NCI-H345 treated with DMSO at 0.1 percent for 48 hours (cell line): ENCODE data around the gene TMEM63A.
A peak's percentile ranks its signal among the peaks of the same experiment; 100 is the strongest.

Experiments
- DNase-seq: peaks from one replicate; lab custom pipeline; 2025; ENCODE audit not compliant: unreplicated experiment; lab: John Stamatoyannopoulos, UW

Gene TMEM63A

GRCh38 chr1:225886159-225887029 lies 4.2 kb upstream of the TMEM63A start:
- DNase-seq = no peak

- no peak for DNase-seq
Observed at GRCh38 chr1:225885336-225885735, 3.2 kb upstream of the TMEM63A start.

GRCh38 chr1:225883616-225884265 lies 1.6 kb upstream of the TMEM63A start:
- no peak for DNase-seq

- DNase-seq = no peak
Observed at GRCh38 chr1:225882694-225883615, 775 bp upstream of the TMEM63A start.

DNA sequence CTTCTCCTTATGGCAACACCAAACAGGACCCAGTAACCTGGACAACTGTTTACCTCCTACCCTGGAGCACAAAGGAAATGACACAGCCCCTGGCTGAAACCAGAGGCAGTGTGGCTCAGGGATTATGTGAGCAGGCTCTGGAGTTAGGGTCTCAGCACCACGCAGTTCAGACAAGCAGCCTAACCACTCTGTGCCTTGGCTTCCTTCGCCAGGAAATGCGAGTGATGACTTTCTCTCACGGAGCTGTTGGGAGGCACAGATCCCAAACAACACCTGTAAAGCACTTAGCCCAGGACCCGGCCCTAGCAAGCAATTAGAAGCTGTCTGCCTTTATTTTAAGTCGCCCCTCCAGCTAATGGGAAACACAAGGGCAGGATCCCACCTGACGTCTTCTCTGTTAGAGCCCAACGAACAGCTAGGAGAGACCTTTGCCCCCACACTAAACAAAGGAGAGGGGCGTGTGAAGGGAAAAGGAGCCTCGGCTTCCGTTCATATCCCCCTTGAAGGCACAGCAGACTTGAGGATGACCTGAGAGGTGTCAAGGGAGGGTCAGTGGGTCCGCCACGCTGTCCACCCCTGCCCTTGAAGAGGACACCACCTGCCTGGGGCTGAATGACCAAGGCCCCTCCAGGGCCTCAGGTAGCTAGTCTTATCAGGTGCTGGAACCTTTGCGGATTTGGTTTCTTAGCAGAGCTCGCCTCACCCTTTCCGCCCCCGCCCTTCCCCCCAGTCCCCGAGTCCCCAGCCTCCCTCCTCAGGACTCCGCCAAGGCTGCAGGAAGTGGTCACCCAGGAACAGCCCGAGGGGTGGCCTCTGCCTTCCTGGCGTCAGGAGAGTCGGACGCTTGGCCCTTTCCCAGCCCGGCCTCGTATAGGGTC lies 860 bp downstream of the TMEM63A start:
- DNase-seq = no peak

GRCh38 chr1:225880636-225881035 lies 1.5 kb downstream of the TMEM63A start:
- DNase-seq = no peak

DNA sequence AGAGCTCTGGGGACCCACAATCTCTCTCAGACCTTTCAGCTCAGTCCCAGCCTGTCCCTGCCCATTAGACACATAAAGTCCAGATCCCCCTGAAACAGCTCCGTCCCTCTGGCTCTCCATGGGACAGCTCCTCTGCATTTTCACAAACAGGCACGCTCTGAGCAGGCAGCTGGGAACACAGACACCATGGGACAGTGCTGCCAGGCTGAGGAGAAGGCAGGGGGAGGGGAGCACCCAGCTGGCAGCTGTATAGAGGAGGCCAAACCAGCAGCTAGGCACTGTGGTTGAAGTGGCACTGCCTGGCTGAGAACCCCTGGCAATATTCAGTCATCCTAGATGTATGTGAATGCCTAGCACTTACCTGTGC lies 2.0 kb downstream of the TMEM63A start:
- peak; percentile 28 for DNase-seq

DNA sequence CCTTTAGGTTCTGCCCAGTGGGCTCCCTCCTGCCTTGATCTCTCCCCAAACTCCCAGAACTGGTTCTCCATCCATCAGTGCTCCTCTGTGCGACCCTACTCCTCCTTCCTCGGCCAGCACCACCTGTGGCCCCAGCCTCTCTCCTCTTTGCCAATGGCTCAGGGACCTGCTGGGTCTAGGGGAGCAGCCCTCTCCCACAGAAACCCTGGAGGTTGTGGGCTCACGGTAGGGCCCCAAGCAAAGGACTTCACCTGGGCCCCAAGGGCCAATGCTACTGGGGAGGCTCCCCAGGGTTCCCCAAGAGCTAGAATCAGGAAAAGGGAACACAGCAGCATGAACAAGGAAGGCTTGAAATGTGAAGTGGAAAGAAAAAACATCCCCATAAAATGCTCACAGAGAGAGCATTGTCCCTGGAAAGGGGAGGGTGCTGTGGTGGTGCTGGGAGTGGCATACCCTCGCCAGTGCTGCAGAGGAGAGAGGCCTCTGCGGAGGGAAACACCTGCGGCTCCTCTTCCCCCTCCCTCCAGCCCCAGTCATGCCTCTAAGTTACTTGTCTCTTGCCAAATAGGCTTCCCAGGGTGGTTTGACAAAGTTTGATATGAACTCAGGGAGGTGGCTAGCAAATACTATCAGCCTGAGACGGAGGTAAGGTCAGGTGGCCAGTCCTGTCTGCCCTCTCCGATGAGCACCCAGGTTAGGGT lies 2.5 kb downstream of the TMEM63A start:
- no peak for DNase-seq

DNA sequence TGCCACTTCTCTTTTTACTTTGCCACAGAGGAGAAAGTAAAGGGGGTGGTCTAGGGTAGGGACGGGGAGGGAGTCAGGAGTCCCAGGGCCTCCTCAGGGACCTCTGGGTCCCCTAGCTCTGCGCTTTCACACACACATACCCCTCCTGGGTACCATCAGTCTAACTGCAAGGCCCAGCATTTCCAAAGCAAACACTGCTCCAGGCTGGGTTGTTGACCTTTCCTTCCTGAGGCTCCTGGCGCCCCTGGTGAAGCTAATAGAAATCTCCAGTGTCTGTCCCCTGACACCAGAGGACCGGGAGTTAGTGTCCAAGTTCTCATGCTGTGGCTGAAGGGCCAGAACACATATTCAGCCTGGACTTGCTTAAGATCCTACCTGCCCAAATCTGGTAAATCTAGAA lies 3.9 kb downstream of the TMEM63A start:
- no peak for DNase-seq

DNA sequence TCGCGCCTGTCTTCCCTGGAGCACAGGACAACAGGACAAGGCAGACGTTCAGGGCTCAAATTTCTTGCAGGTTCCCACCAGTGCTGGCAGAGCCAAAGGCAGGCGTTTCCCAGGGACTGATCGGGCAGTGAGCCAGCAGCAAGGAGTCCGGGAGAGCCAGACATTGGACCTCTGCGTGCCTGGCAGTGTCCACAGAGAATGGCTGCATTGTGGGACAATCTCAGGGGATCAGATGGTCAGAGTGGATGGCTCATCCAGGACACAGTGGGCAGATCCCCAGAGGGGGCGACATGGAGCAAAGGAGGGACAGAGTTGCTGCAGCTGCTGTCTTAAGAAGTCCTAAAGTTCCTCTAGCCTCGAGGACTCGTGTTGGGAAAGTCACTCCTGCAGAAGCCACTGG lies 4.6 kb downstream of the TMEM63A start:
- no peak for DNase-seq

DNA sequence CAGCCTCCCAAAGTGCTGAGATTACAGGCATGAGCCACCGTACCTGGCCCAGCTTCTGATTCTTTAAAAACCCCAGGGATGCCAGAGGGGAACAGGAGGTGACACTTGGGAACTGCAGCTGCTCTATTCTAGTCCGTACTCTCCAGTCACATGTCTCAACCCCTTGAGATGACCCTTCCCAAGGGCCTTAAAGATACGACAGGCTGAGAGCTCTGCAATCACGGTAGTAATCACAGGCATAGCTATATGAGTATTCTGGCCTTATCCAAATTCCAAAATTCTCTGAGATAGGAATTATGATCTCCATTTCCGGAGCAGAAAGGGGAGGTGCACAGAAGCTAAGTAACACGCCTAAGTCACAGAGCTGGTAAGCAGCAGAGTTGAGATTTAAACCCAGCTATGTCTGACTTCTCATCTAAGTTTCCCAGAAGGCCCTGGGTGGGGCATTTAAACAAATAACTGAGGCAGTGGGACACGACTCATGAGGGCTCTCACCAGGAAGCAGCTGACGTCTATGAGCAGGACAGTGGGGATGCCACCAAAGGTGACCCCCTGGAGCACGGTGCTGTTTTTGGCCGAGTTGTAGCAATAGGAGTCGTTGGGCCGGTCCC lies 5.2 kb downstream of the TMEM63A start:
- DNase-seq = no peak

GRCh38 chr1:225875044-225875815 lies 7.0 kb downstream of the TMEM63A start:
- no peak for DNase-seq

DNA sequence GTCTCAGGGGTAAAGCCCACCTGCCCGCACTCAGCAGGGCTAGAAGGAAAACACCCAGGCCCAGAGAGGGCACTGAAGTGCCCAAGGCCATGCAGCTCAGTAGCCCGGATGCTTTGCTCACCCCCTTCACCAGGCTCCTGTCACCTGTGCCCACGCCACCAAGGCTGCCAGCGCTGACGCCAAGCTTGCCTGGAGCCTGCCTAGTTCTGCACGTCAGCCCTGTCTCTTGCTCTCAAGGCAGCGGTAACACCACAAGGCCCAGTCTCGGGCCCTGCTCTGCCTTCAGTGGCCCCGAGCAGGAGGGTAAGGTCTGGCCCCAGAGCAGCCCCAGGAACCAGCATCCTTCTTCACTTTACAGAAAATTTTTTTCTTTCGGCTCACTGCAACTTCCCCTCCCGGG lies 7.7 kb downstream of the TMEM63A start:
- no peak for DNase-seq

GRCh38 chr1:225873281-225873850 lies 8.8 kb downstream of the TMEM63A start:
- DNase-seq = no peak

DNA sequence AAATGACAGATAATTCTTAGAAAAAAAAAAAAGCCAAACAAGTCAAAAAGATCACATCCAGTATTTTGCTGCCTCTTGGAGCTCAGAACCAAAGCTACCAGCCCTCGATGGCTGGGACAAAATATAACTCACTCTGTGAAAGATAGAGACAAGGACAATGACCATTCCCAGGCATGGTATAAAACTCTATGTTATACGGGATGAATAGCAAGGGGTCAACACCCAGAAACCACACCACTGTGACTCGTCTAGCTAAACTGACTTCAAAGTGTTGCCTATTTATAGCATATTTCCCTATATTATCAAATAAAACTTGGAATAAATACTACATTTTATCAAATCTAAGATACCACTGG lies 10.1 kb downstream of the TMEM63A start:
- no peak for DNase-seq

- peak; percentile 57 for DNase-seq
Observed at GRCh38 chr1:225871359-225872074, 10.7 kb downstream of the TMEM63A start.

DNA sequence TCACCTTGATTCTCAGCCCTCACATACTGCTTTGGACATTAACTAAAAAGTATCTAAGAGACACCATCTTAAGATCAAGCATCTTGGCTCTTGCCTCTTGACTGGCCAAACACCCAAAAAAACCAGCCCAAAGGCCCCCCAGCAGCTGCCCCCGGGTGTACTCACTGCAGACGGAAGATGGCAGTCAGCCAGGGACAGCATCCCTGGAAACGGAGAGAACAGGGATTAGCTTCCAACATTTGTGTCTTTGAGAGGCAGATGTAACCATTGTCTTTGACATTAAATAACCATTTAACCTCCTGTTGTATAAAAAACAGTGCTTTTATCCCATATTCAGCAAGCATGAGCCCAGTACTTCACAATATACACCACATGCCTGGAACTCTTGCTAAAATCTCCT lies 11.3 kb downstream of the TMEM63A start:
- peak; percentile 57 for DNase-seq
